Measurements from ENCODE around the gene VAT1L. TPM values are rescaled to one million over a fixed set of nuclear protein-coding genes. Genes with fewer than 3 reads are reported as not detected.
A peak's percentile ranks its signal among the peaks of the same experiment; 100 is the strongest.

VAT1L gene
- total RNA-seq, 1 experiment from 2014 or later: 6.1 TPM

- DNase-seq (ENCODE audit: low spot score): no peak
These were observed 80.1 kb downstream of the VAT1L start for GRCh38 chr16:77868478-77868877.

DNA sequence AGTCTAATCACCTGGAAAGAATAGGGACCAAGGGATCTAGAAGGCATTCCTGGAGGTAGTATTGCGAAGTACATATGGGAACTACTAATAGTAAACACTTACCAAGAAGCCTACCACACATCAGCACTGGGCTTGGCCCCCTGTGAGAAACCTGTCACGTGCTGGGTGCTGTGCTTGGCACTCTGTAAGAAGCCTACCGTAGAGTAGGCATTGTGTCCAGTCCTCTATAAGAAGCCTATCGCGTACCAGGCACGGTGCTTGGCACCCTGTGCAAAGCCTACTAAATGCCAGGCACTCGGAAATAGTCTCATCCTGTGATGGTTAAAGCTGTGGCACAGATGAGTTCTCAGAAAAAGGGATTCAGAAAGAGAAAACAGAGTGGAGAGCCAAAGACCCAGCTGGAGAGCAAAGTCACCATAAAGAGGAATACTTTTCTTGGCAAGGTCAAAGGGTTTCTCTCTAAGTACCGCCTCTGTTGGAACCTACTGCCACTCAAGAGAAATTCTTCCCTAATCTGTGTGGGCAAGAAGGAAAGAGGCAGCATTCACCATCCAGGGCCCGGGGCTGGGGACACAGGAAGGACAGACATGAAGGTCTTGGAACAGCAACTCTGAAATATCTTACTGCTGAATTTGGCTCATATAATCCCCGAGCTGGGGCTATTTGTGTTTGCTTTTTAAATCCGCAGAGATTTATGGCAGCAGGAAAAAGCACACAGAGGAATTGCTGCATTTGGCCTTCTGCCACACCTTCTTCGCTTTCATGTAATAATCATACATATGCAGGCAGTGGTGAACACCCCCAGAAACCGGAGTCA lies 81.8 kb downstream of the VAT1L start:
- no peak for DNase-seq (ENCODE audit: low spot score)

DNA sequence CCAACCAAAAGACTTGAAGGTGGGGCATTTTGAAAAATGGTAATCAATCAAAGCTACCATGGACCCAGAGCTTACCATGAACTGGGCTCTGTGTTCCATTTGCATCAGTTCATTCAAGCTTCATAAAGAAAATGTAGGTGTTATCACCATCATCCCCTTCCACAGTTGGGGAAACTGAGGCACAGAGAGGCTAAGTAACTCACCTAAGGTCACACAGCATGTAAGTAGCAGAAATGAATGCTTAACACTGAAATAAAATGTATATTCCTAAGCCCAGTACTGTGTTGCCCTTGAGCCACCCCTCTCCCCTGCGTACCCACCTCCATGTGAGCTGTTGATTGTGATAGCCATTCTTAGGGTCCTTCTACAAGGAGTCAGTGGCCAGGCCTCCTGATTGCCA lies 83.6 kb downstream of the VAT1L start:
- no peak for DNase-seq (ENCODE audit: low spot score)

DNA sequence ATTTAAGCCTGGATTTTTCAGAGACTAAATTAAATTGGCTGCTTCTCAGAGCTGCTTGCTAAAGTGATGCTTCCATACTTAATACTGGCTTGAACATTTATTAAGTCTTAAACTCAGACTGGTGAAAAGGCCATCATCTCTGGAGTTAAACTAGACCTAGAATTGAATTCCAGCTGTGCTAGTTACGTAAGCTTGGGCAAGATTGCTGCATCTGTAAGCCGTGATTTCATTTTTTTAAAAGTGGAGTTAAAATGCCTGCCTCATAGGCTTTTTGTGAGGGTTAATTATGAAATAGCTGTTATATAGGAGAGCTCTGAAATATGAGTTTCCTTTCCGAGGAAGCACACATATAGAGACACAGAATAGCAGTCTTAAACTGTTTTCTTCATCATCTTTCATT lies 84.7 kb downstream of the VAT1L start:
- no peak for DNase-seq (ENCODE audit: low spot score)

- no peak for DNase-seq (ENCODE audit: low spot score)
These were observed 86.0 kb downstream of the VAT1L start for GRCh38 chr16:77874347-77874746.

DNA sequence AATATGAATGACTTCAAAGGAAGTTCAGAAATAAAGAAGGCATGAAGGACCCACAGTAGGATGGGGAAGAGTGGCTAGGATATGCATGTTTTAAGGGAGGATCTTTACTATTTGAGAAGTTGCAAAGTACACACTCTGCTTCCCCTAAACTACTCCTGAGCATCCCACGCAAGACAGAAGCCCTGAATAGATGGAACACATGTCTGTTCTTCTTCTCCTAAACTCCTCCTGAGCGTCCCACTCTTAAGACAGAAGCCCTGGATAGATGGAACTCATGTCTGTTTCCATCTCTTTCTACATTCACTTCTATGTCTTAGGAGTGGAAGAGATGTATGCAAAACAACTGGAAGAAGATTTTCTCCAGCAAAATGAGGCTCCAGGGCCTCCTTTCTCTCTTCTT lies 88.4 kb downstream of the VAT1L start:
- no peak for DNase-seq (ENCODE audit: low spot score)

- DNase-seq (ENCODE audit: low spot score): no peak
These were observed 89.5 kb downstream of the VAT1L start for GRCh38 chr16:77877712-77878347.

DNA sequence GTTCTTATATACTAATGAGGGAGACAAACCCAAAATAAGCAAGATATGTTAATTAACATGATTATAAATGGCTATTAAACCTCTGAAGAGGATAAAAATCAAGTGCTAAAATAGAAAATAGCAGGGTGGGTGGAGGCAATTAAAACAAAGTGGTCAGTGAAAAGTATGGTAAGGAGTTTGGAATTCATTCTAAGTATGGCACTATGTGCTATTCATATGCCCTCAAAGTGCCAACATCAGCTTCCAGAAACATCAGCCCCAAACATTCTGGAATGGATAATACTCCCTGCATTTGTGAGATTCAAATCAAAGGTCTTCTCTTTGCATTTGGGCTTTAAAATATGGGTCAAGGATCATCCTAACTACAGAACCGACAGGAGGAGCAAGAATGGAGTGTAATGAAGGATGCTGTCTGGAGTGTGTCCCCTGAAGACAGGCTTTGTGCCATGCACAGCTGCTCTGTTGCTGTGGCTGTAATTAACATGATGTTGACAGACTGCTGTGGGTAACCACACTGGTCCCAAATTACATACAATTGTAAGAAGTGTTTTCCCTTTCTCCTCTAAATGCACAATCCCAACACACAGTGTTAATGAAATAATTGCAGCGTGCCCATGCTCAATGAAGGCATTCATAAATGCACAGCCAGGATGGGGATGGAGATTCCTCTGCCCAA lies 93.1 kb downstream of the VAT1L start:
- no peak for DNase-seq (ENCODE audit: low spot score)

GRCh38 chr16:77882358-77882757 lies 94.0 kb downstream of the VAT1L start:
- no peak for DNase-seq (ENCODE audit: low spot score)

- no peak for DNase-seq (ENCODE audit: low spot score)
These were observed 97.4 kb downstream of the VAT1L start for GRCh38 chr16:77885571-77886295.

DNA sequence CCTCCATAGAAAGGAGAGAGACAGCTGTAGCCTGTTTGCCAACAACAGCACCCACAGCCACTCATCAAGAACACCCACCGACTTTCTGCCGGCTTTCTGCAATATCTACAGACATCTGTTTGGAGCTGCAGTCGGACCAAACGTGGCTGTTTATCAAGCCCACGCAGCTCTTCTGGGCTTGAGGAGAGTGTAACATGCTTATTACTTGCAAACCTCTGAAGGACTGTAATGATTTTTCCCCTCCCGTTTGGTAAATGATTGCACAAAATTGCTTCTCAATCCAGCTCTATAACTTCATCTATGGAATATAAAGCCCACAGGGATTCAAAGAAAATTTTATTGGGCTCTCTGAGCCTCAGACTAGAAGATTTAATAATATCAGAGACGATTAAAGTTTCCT lies 100.5 kb downstream of the VAT1L start:
- no peak for DNase-seq (ENCODE audit: low spot score)

DNA sequence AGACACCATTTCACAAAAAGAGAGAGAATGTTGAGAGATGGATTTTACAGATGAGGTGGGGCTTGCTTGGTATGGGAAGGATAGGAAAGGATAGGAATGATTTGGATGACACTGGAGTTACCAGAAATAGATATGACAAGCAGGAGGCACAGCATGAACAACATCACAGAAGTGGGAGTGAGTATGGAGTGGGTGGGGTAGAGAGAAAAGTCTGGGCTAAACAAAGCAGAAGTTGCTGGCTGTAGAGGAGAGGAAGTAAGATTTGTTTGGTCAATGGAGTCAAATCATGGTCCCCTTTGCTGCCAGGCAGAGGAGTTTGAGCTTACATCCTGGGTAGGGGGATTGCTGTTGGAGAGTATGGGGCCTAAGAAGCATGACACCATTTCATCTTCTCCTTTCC lies 101.7 kb downstream of the VAT1L start:
- DNase-seq (ENCODE audit: low spot score): no peak

GRCh38 chr16:77894162-77894561 lies 105.8 kb downstream of the VAT1L start:
- DNase-seq (ENCODE audit: low spot score): no peak

- no peak for DNase-seq (ENCODE audit: low spot score)
These were observed 107.6 kb downstream of the VAT1L start for GRCh38 chr16:77895962-77896361.

- no peak for DNase-seq (ENCODE audit: low spot score)
These were observed 108.2 kb downstream of the VAT1L start for GRCh38 chr16:77896415-77897128.

- DNase-seq (ENCODE audit: low spot score): no peak
These were observed 108.7 kb downstream of the VAT1L start for GRCh38 chr16:77897129-77897437.

DNA sequence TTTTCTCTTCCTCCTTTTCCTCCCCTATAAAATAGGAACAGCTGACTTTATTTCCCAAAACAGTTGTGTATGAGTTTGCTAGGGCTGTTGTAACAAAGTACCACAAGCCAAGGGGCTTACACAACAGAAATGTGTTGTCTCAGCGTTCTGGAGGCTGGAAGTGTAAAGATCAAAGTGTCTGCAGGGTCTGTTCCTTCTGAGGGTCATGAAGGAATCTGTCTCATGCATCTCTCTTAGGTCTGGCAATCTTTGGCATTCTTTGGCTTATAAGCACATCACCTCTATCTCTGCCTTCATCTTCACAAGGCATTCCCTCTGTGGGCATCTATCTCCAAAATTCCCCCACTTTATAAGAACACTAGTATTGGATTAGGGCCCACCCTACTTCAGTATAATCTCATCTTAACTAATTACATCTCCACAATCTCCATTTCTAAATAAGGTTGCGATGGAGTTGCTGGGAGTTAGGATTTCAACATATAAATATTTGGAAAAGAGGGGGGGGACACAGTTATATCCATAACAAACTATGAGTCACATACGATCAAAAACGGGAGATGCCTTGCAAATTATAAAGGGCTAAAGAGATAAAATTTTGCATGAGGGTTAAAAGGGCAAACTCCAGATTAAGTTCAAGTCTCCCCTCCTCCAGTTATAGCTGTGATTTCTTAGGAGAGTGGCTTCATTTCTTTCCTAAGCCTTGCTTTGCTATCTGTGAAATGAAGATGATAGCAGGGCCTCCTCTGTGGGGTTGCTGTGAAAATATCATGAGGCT lies 109.7 kb downstream of the VAT1L start:
- no peak for DNase-seq (ENCODE audit: low spot score)

- peak; percentile 89 for DNase-seq (ENCODE audit: low spot score)
These were observed 110.4 kb downstream of the VAT1L start for GRCh38 chr16:77898671-77899211.

GRCh38 chr16:77899416-77899815 lies 111.1 kb downstream of the VAT1L start:
- no peak for DNase-seq (ENCODE audit: low spot score)

- peak; percentile 44 for DNase-seq (ENCODE audit: low spot score)
These were observed 117.1 kb downstream of the VAT1L start for GRCh38 chr16:77905374-77905920.
